SHP77 treated with DMSO at 0.1 percent for 48 hours (cell line): ENCODE data around the gene SCGB2A2.

Source experiments
- DNase-seq: peaks from one replicate; lab custom pipeline; 2025; lab: John Stamatoyannopoulos, UW

Gene SCGB2A2

DNA sequence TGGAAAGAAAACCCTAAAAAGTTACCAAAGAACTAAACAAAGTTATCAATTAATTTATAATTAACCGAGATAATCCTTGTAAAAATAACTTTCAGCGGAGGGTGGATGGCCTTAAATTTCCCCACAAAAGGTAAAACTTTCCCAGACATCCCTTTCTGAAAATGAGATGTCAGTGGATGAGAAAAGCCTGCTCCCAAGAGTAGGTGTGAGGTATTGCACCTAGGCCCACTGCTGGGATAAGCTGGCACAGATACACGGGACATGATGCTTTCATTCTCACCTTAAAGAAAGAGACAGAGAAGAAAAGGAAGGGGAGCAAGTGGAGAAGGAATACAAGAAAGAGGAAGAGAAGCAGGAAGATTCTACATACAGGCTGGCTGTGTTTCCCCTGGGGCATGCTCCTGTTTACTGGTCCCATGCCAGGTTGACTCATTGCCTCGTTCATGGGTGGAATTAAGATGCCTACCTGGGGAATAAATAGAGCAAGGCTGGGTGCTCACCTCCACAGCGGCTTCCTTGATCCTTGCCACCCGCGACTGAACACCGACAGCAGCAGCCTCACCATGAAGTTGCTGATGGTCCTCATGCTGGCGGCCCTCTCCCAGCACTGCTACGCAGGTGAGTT, at the start of gene SCGB2A2:
Gene SCGB2A2 (plus strand): TSS at position 505 of the 625 bp plus-strand sequence. CDS start 59 bp downstream, at position 564.
- no peak for DNase-seq

DNA sequence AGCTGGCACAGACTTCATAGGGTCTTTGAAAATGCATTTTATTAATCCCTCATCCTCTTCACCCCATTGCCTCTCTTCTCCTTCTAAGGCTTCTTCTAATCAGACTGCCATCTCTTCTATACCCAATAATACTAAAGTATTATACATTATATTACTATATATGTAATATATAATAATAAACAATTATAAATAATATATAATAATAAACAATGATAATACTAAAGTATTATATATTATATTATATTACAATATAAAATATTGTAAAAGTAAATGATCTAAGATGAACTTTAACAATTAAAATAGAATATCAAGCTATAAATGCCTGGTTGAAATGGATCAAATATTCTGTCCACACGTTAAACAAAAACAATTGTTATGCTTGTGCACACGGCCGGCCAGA, 48.5 kb upstream of the SCGB2A2 start:
- no peak for DNase-seq

DNA sequence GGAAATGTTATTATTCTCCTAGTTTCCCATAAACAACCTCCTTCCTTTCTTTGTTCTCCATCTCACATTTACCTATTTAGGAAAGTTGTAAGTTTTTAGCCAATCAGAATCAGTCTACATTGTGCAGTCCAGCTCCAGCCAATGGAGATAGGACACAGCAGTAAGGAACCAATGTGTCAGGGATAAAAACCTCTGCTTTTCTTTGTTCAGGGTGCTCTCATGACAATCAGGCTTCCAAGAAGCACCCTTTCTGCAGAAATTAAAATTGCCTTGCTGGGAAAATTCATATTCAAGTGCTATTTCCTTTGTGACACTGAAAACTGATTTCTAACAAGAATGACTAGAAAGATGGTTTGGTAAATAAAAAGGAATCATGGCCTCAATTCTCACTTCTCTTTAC, 46.9 kb upstream of the SCGB2A2 start:
- no peak for DNase-seq

DNA sequence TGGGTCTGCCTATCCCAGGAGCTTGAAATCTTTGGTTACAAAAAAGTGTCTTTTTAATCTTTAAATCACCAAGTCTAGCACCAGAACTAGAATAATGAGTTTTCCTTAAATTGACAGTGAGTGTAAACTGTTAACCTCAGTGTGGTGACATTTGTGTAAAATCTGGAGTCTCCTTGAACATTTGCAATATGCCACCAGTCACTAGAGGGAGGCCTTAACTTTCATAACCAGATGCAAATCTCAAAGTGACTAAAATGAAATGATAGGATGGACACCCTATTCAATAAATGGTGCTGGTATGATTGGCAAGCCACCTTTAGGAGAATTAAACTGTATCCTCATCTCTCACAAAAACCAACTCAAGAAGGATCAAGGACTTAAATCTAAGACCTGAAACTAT, 36.2 kb upstream of the SCGB2A2 start:
- no peak for DNase-seq

DNA sequence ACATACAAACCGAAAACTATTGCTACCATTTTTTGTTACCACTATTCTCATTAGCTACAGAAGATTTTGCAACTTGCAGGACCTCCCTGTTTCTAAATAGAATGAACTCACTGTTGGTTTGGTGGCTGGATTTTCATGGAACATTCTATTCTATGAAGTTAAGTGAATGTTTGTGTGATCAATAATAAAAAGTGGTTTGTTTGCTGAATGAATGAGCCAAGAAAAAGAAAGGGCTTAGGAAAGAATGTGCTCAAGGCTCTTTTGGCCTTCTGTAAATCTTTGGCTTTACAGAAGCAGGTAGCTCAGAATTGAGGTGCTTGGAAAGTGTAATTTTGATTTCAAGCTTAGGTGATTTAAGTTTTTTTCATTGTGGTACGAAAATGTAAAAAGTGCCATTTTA, 33.8 kb upstream of the SCGB2A2 start:
- DNase-seq, result no peak

DNA sequence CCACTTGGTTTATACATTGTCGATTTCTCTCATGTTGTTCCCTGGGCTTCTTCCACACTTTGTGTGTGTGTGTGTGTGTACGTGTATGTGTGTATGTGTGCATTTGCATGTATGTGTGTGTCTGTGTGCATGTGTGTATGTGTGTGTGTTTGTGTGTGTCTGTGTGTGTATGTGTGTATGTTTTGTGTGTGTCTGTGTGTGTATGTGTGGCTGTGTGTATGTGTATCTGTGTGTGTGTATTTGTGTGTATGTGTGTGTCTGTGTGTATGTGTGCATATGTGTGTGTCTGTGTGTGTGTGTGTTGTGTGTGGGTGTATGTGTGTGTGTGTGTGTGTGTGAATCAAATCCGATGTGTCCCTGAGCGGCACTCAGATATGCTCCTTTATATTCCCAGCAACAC, 32.5 kb upstream of the SCGB2A2 start:
- no peak for DNase-seq

DNA sequence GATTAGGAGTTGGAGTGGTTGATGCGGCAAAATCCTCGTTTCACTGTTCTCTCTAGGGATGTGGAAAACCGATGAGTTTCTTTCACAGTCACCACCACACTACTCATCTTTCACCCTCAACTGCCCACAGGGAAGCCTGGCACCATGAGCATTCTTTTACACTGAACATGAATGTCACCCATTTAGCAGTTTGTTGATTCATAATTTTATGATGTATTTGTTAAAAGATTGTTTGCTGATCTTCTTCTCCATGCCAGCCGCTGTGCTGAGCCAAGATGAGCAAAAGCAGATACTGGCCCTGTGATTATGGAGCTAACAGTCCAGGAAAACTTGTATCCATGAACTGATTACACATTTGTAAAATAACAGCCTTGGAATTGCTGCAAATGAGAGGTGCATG, 31.8 kb upstream of the SCGB2A2 start:
- no peak for DNase-seq

DNA sequence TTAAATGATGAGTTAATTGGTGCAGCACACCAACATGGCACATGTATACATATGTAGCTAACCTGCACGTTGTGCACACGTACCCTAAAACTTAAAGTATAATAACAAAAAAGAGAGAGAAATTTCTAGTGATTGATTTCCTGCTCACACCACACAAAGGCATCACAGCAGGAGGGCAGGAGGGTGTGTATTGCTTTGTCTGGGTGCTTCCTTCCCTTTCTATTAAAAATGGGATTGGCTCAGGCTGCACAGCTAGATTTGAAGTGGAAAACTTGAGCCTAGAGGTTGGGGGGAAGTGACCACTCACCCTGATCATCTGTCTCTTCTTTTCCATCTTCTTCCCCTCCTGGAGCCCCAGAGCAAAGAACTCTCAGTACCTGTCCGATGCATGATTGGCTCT, 28.9 kb upstream of the SCGB2A2 start:
- DNase-seq, result no peak

DNA sequence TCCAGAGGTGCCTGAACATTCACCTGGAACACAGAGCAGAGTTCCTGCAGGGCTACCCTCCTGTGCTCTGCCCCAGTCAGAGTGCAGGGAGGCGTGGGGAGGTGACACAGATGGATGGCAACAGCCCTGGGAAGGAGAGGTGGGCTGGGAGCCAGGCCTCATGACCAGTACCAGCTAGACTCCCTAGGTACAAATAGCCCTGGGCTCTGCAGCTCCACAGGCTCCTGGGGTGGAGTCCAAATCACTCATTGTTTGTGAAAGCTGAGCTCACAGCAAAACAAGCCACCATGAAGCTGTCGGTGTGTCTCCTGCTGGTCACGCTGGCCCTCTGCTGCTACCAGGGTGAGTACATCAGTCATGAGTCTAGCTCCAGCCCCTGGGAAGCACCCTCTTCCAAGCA, 27.9 kb upstream of the SCGB2A2 start, which contains the start of gene SCGB1D2:
Gene SCGB1D2 (plus strand): TSS at position 219 of the 400 bp plus-strand sequence. CDS start 69 bp downstream, at position 288.
- no peak for DNase-seq

DNA sequence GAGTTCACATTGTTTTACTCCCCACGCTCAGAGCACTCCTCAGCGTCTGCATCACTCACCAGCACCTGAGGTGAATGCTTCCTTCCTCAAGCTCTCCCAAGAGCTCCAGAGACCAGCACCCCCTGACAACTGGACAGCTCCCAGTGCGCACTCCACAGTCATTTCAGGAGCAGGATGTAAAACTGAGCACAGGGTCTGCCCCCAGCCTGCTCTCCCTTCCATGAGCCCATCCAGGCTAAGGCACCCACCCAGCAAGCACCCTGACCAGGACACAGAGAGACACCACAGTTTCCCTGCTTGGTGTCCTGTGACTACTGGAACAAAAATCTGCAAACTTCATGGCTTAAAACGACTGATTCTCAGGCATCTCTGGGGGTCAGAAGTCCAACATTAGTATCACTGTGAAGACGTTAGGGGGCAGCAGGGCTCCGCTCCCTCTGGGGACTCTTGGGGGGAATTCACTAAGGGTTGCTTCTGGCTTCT, 24.6 kb upstream of the SCGB2A2 start:
- DNase-seq, result no peak

DNA sequence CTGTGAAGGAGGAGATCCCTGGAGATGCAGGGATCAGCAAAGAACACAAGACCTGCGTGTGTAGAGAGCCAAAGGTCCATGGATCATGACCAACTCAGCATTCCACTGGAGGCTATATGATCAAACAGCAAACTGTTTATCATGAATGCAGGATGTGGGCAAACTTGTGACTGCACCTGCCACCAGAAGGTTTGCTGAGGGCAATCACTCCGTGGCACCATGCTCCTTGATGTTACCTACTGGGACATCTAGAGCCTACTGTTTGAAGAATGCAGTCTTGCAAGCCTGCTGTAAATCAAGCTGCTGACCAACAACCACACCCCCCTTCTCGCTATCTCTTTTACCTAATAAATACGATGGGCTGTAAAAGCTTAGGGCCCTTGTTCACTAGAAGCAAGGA, 18.3 kb upstream of the SCGB2A2 start:
- DNase-seq, result no peak

DNA sequence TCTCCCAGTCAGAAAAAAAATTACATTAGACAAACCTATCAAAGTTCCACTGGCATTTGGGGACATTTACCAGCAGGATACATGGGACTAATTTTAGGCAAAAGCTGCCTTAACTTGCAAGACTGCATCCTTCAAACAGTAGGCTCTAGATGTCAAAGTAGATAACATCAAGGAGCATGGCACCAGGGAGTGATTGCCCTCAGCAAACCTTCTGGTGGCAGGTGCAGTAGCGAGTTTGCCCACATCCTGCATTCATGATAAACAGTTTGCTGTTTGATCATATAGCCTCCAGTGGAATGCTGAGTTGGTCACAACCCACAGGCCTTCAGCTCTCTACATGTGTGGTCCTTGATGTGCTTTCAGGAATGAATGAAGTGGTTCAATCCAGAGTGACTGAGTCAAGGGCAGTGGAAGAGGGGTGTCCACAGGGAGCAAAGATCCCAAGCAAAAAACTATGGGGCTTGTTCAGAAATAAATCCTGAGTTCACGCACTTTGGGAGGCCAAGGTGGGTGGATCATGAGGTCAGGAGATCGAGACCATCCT, 15.9 kb upstream of the SCGB2A2 start:
- no peak for DNase-seq

DNA sequence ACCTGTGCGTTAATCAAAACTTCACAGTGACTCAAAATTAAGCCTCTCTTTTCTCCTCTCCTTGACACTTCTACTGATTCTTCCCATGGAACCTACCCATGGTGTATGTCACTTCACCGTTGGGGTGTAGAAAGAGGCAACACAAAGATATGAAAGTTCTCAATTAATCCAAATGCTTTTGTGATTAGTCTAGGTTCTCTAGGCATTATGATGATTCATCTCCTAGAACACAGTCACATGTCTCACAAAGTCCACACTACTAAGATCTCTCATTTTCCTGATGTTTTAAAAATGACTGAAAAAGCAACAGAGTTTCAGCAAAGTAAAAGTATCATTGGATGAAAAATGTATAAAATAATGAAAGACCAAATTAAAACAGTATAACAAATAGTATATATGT, 13.7 kb upstream of the SCGB2A2 start:
- DNase-seq, result no peak

DNA sequence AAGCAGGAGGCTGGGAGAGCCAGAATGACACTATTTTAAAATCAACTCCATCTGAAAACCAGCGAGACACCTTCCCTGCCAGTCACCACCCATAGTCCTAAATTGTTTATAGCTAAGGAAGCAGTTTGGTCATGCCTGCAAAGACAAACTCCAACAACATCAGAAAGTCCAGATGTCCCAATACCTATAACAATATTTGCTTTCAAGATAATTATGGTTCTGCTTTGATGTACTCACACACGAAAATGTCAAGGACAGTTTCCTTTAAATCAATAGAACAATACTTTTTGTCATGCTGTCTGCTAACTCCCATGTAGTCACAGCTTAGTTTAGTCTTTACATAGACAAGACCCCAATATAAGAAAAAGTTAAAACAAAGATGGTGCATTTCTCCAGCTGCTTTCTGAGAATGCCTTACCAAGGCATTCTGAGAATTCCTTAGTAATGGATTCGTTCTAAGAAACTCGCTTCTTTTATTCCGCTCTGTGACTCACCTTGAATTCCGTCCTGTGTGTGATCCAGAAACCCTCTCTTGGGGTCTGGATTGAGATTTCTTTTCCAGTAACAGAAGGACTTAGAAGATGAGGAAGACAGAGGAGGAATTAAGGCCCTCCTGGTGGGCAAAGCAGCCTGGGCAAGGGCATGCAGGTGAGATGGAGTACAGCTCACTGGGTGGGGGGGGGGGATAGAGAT, 9.6 kb upstream of the SCGB2A2 start:
- no peak for DNase-seq

DNA sequence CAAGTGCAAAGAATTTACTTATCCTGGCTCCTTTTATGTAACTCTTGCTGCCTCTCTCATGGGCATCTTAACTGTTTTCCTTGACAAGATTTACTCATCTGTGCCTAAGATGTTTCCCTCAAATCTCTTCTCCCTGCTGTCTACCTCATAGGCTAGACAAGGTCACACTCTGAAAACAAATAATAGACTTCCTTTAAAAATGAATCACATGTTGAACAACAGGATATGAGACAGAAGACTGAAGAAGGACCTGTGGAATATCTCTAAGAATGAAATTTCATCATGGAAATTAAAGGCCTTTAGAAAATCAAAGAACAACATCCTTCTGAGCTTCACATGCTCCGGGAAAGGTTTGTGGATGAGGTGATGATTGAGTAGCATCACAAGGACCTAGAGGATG, 6.0 kb upstream of the SCGB2A2 start:
- DNase-seq, result no peak

DNA sequence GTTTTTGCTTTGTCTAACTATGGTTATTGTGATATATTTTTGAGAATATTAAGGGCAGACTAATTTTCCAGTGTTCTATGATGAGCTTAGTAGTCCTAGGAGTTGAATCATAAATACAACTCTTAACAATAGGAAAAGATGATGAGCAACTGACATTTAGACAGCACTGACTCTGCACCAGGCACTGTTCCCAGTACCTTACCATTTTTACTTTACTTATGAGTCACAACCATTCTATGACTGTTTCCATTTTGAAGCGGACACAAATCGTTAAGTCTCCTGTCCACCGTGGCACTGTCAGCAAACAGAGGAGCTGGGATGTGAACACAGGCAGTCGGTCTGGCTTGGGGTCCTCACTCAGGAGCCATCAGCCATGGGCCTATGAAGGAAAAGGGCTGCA, 3.4 kb upstream of the SCGB2A2 start:
- no peak for DNase-seq

DNA sequence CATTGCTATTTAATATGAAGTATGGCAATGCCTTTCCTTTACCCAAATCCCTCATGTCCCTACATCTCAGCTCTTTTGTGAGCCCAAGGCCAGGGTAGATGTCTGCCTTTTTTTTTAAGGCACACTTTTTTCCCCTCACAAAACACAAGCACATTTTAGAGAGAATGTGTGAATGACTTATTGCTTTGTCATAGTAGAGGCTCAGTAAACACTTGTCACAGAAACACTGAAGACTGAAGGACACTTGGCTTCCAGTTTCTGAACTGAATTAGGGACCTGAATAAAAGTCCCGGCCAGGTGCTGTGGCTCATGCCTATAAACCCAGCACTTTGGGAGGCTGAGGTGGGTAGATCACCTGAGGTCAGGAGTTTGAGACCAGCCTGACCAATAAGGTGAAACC, 2.9 kb upstream of the SCGB2A2 start:
- no peak for DNase-seq

DNA sequence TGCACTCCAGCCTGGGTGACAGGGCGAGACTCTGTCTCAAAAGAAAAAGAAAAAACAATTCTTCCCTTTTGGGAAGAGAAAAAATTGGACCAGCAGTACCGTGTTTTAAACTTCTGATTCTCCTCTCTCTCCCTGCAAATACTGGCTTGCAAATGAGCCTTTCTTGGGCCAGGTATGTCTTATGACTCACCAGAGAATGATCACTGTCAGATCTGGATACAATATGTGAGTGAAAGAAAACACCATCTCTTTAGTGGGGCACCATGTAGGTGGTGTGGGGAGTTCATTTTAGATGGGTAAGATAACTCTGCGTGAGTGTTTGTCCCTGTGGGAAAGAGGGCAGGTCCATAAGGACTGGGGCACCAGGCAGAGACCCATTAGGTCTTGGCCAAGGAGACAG, 2.4 kb upstream of the SCGB2A2 start:
- DNase-seq, result no peak

DNA sequence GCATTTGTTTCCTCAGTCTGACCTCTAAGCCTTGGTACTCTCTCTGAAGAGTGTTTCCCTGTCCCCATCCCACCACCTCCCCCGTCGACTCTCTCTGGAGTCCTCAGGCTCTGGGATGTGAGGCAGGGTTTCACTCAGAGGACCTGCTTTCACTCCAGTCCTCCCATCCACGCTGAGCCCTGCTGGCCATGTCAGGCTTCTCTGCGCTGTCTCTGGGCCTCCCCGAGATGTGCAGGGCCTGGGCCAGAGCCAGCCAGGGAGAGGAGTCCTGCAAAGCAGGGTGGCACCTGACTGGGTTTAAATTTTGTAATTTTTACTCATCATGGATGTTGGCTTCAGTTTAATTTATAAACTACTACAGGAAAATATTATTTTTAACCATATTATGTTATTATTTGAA, 3.3 kb downstream of the SCGB2A2 start:
- no peak for DNase-seq

DNA sequence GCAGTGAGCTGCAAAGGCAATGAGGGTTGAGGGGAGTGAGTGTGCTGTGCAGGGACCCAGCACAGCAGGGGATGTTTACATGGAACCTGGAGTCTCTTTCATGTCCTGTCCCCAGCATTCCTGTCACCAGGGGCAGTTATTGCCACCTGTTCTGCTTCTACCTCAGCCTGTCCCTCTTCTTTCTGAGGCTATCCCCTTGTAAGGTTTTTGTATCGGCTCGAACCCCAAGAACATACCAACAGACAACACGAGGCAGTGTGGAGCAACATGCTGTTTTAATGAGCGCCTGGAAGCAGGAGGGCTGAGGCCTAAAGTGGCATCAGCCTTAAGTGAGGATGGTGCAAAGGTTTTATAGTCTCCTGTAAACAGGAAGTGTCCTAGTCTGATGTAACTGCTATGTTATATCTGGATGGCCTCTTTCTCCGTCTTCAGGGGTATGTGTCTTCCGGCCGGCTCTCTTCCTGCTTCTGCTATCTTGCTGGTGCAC, 3.9 kb downstream of the SCGB2A2 start:
- no peak for DNase-seq

DNA sequence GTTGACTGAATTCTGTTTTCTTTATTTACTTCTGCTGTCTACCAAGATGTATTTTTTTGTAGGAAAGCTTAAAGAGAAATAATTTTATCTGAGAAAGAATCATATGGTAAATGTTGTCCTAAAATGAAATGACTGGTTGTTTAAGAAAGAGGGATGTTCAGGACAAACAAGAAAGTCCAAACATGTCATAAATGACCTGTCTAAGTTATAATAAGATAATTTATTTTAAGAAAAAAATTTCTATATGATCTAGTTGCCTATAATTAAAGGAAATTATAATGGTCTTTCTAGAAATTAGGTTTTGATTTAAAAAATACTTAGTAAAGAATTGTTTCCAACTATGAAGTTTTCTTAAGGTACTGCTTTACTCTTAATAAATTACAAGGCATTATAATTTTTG, 10.5 kb downstream of the SCGB2A2 start:
- no peak for DNase-seq

DNA sequence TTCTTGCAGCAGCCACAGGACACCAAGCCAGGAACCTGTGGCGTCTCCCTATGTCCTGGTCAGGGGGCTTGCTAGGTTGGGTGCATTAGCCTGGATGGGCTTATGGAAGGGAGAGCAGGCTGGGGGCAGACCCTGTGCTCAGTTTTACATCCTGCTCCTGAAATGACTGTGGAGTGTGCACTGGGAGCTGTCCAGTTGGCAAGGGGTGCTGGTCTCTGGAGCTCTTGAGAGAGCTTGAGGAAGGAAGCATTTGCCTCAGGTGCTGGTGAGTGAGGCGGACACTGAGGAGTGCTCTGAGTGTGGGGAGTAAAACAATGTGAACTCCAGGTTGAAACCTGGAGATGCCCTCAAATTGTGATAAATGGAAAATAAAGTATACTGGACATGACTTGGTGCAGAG, 25.5 kb downstream of the SCGB2A2 start:
- no peak for DNase-seq

DNA sequence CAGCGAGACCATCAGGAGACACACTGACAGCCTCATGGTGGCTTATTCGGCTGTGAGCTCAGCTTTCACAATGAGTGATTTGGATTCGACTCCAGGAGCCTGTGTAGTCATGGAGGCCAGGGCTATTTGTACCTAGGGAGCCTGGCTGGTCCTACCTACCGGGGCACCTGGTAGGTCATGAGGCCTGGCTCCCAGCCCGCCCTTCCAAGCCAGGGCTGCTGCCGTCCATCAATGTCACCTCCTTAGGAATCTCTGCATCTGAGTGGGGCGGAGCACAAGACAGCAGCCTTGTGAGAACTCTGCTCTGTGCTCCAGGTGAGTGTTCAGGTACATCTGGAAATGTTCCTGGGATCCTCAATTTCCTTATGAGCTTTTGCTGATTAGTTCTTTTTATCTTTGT, 29.0 kb downstream of the SCGB2A2 start, which contains the start of gene SCGB1D4:
Gene SCGB1D4 (minus strand): TSS at position 101 of the 400 bp plus-strand sequence. CDS start 65 bp downstream, at position 36.
- no peak for DNase-seq
